ENCODE measurements around the gene SRSF11.

GRCh38 chr1:70277875-70278274, 56.7 kb downstream of the SRSF11 start:
- TF ChIP-seq EZH2 (IDR thresholded peaks at IDR 0.05; ENCODE audit: low read depth, low read length, severe bottlenecking) (no peak), GABPA (IDR thresholded peaks at IDR 0.05; ENCODE audit: borderline replicate concordance, insufficient read depth, low read length) (no peak)
